ENCODE results near the gene MRPL41.

MRPL41 gene

DNA sequence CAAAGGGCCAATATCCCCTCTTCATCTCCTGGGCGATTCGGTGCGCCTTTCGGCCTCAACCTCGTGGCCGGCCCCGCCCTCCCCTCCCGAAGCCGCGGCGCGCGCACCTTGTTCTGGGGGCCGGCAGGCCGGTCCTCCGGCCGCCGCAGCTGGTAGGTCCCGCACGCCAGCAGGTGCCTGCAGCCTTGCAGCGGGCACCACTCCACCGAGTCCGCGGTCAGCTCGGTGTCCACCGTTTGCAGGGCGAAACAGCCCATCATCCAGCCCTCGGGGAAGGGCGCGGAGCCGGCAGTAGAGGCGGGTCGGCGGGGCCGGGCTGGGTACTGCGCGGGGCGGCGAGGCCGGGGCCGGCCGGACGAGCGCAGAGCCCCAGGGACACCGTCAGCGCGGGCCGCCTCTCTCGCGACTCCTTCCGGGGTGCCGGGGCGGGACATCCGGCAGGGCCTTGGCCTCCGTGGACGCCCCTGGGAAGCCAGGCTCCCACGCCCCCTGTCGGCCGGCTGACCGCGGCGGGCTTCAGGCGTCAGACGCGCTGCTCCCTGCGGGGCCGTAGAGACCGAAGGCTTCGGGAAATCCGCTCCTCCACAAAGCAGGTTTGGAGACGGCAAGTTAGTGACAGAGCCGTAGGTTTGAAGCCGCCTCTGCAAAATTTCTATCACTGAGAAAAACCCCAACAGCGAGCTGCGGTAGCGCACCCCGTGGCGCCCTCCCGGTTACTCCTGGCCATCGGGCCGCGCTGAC, 27.0 kb downstream of the MRPL41 start, which contains the start of gene DPH7:
TSS of gene DPH7 (minus strand) at position 408 of the 741 bp plus-strand sequence. CDS start at position 260, 148 bp downstream.
- H3K27ac ChIP-seq, result peak within 1 kb of the TSS; percentile 58 to 92
- peak; percentile 94 for DNase-seq (ENCODE audit: low spot score)
- TF ChIP-seq, protein P1, sequence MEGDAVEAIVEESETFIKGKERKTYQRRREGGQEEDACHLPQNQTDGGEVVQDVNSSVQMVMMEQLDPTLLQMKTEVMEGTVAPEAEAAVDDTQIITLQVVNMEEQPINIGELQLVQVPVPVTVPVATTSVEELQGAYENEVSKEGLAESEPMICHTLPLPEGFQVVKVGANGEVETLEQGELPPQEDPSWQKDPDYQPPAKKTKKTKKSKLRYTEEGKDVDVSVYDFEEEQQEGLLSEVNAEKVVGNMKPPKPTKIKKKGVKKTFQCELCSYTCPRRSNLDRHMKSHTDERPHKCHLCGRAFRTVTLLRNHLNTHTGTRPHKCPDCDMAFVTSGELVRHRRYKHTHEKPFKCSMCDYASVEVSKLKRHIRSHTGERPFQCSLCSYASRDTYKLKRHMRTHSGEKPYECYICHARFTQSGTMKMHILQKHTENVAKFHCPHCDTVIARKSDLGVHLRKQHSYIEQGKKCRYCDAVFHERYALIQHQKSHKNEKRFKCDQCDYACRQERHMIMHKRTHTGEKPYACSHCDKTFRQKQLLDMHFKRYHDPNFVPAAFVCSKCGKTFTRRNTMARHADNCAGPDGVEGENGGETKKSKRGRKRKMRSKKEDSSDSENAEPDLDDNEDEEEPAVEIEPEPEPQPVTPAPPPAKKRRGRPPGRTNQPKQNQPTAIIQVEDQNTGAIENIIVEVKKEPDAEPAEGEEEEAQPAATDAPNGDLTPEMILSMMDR (IDR thresholded peaks at IDR 0.05), result peak; percentile 94
- peak within 1 kb of the TSS; percentile 98 for H3K4me3 ChIP-seq

- Histone ChIP-seq H3K4me3 (peak overlapping the region; percentile 98), H3K27ac (peak overlapping the region in 1 of 2 donors; percentile 92)
- TF ChIP-seq, protein P1 (IDR thresholded peaks at IDR 0.05), result no peak
- DNase-seq (ENCODE audit: low spot score), result no peak
Observed at GRCh38 chr9:137579259-137579604, 27.6 kb downstream of the MRPL41 start.

DNA sequence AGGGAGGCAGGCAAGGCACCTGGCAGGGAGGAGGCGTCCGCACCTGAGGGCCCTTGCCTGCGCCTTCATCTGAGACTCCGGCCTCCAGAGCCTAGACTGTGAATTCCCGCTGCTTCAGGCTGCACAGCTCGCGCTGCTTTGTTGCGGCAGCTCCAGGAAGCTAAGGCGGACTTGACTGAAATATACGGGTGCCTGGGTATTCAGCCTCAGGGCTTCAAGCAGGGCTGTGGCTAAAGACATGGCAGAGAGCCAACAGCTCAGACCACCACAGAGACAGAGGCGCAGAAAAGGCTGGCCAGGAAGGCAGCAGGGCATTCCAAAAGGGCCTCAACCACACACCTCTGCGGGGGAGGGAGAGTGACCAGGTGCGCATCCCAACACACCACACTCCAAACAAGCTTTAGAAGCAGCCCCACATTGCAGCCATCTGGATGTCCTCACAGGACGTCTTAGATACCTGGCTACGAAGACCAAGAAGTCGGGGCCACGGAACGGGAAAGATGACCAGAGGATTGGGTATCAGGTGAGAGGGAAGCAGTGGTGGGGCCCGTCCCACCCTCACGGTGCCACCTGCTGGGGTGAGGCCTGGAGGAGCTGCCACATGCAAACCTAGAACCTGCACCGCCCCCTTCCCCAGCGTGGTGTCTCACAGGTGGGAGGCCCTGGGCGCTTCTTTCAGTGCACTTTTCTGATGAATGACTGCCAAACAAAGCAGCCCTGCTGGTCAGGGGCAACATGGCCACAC, 28.7 kb downstream of the MRPL41 start:
- TF ChIP-seq, protein P1 (IDR thresholded peaks at IDR 0.05), result no peak
- Histone ChIP-seq H3K4me3 (no peak overlapping the region), H3K27ac (no peak overlapping the region)
- DNase-seq (ENCODE audit: low spot score), result no peak

DNA sequence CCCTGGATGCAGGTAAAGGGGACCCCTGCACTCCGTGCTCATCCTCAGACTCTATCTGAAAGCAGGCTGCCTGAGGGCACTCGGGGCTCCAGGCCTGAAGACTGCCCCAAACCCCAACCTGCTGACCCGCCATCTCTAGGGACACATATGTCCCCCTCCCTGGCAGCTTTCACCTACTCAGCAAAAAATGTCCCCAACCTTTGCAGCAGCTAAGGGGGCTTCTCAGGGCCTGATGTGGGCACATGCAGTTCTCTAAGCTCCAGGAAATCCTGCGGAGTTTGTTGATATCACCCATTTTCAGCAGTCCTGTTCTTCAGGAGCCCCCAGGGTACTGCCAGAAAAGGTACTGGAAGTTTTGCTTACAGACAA, 29.3 kb downstream of the MRPL41 start:
- DNase-seq (ENCODE audit: low spot score), result no peak
- TF ChIP-seq, protein P1 (IDR thresholded peaks at IDR 0.05), result no peak
- H3K4me3 ChIP-seq, result no peak overlapping the region
- no peak overlapping the region for H3K27ac ChIP-seq

- Histone ChIP-seq H3K27ac (no peak overlapping the region), H3K4me3 (no peak overlapping the region)
- TF ChIP-seq, protein P1 (IDR thresholded peaks at IDR 0.05), result no peak
- no peak for DNase-seq (ENCODE audit: low spot score)
Observed at GRCh38 chr9:137581361-137582285, 29.9 kb downstream of the MRPL41 start.

DNA sequence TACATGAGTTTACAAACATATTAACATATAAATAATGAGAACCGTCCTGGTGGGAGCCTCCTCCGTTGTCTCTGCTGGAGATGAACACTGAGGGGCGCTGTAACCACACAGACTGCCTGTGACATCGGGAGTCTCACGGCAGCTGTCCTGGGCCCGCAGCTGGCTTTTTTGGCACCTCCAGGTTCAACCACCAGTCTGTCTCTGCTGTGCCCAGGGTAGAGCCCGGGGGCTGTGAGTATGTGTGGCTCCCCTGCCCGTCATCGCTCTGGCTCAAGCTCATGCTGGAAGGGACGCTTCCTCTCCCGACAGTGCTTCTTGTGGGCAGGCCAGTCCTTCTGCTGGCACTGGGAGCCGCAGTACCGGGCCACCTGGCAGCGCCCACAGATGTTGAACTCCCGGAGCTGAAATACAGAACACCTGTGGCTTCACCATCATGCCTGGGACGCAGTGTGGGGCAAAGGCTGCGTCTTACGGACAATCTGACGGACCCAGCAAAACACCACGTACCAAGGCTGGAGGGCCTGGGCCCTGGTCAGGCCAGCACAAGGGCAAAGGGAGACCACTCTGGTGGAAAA, 30.7 kb downstream of the MRPL41 start:
- no peak overlapping the region for H3K4me3 ChIP-seq
- H3K27ac ChIP-seq, result no peak overlapping the region
- DNase-seq (ENCODE audit: low spot score), result no peak
- TF ChIP-seq, protein P1 (IDR thresholded peaks at IDR 0.05), result no peak
